Muscle of back (tissue), 10 donors: ENCODE results near the gene RETNLB. TPM values are rescaled to one million over a fixed set of nuclear protein-coding genes. Genes with fewer than 3 reads are reported as not detected.

Experiments
- polyA plus RNA-seq, 10 donors: library from polyadenylated mRNA; unstranded; fragments of 120-200 nt; gene quantifications; one replicate each; pipeline ENCODE4 v1.2.1, GENCODE V29; 2013; ENCODE audit not compliant: insufficient read length in 10 of 10

The RETNLB gene
- polyA plus RNA-seq, 10 donors = not detected

Other genes starting within 250 kb of the RETNLB start
- under 1 TPM; 0.18 to 0.76 (median 0.38) TPM for gene MYH15, start 246.8 kb downstream of the RETNLB start, polyA plus RNA-seq
- 10 to 100 TPM in 5 of 10 donors, 1 to 10 TPM in 5; 7.9 to 12.0 (median 9.9) TPM for gene CIP2A, start 168.0 kb downstream of the RETNLB start, polyA plus RNA-seq
- gene DZIP3, start 167.7 kb downstream of the RETNLB start, polyA plus RNA-seq = 10 to 100 TPM; 15.7 to 24.5 (median 18.9) TPM
- 1 to 10 TPM in 2 of 10 donors, under 1 TPM in 2, not detected in 6; 0.15 to 5.9 (median 0.72) TPM for gene TRAT1, start 65.4 kb upstream of the RETNLB start, polyA plus RNA-seq
- gene GUCA1C, start 196.5 kb upstream of the RETNLB start, polyA plus RNA-seq = not detected